ENCODE results near the gene TRAK2. TPM values are rescaled to one million over a fixed set of nuclear protein-coding genes. Genes with fewer than 3 reads are reported as not detected.

Gene TRAK2
- polyA plus RNA-seq, 1 of the 3 experiments (the other 2 are of a cell fraction): 10.4 TPM

- POLR2A ChIA-PET: no interaction called here
- CTCF ChIA-PET: no interaction called here
- Histone ChIP-seq H3K9ac (no peak overlapping the region), H3K4me2 (no peak overlapping the region), H3K27me3 (ENCODE audit: insufficient read depth) (no peaks in the 10 kb centered on the region), H3K4me3 (ENCODE audit: low read depth in 2 of 2, low read length in 1 of 2) (no peak overlapping the region), H3K4me1 (ENCODE audit: control insufficient read depth in 1 of 2, insufficient read depth in 2 of 2, low read depth in 1 of 2, low read length in 1 of 2) (no peaks in the 10 kb centered on the region), H3K27ac (ENCODE audit: low read depth in 2 of 2, low read length in 1 of 2) (no peak overlapping the region), H3K9me2 (no peaks in the 10 kb centered on the region), H3K36me3 (replicated peaks in 1 of 2; ENCODE audit: control insufficient read depth in 1 of 2, insufficient read depth in 2 of 2, low read length in 1 of 2) (peaks cover 0 to under 1% of the 10 kb centered on the region in 2 experiments), H4K20me1 (ENCODE audit: insufficient read depth) (no peaks in the 10 kb centered on the region), H3K79me2 (ENCODE audit: insufficient read depth) (no peaks in the 10 kb centered on the region), H3F3A (replicated peaks; ENCODE audit: insufficient read depth) (no peaks in the 10 kb centered on the region), H2AFZ (ENCODE audit: low read depth) (no peak overlapping the region), H3K9me3 (no peaks in the 10 kb centered on the region)
- no peak for TF ChIP-seq TCF12 (IDR thresholded peaks at IDR 0.05)
- TF ChIP-seq CHD2 (IDR thresholded peaks at IDR 0.05; ENCODE audit: low read length, partially characterized antibody): no peak
- TF ChIP-seq EZH2phosphoT487 (IDR thresholded peaks at IDR 0.05; ENCODE audit: borderline replicate concordance, low read depth): no peak
- TF ChIP-seq RXRA (IDR thresholded peaks at IDR 0.05; ENCODE audit: borderline replicate concordance, low read depth): no peak
- no peak for TF ChIP-seq RFX5 (IDR thresholded peaks at IDR 0.05; ENCODE audit: low read length)
- no peak for TF ChIP-seq SIN3A (IDR thresholded peaks at IDR 0.05; ENCODE audit: borderline replicate concordance, low read depth, low read length)
- no peak for TF ChIP-seq FOXM1 (IDR thresholded peaks at IDR 0.05; ENCODE audit: low read depth)
- no peak for TF ChIP-seq IRF3 (IDR thresholded peaks at IDR 0.05; ENCODE audit: low read depth, low read length)
- TF ChIP-seq TEAD4 (IDR thresholded peaks at IDR 0.05; ENCODE audit: borderline replicate concordance, insufficient read depth): no peak
- TF ChIP-seq NFIC (IDR thresholded peaks at IDR 0.05; ENCODE audit: borderline replicate concordance): no peak
- no peak for TF ChIP-seq TAF1 (IDR thresholded peaks at IDR 0.05; ENCODE audit: borderline replicate concordance, low read depth, low read length)
- no peak for TF ChIP-seq POLR2AphosphoS5 (IDR thresholded peaks at IDR 0.05; ENCODE audit: low read depth, low read length)
- TF ChIP-seq RCOR1 (IDR thresholded peaks at IDR 0.05; ENCODE audit: low read length): no peak
- TF ChIP-seq GATA2 (CRISPR knock-in tag; IDR thresholded peaks at IDR 0.05): no peak
- no peak for TF ChIP-seq GABPA (IDR thresholded peaks at IDR 0.05; ENCODE audit: low read depth)
- no peak for TF ChIP-seq SMC3 (IDR thresholded peaks at IDR 0.05; ENCODE audit: low read depth, low read length)
- TF ChIP-seq USF2 (IDR thresholded peaks at IDR 0.05; ENCODE audit: borderline replicate concordance, low read depth, low read length): no peak
- TF ChIP-seq EP300 (IDR thresholded peaks at IDR 0.05; ENCODE audit: borderline replicate concordance in 1 of 2, low read depth in 1 of 2, low read length in 1 of 2): no peak
- no peak for TF ChIP-seq FOXJ3 (CRISPR knock-in tag; IDR thresholded peaks at IDR 0.05)
- DNase-seq: no peak
- 88% methylated on average over 1 of the region's 1 CpG for WGBS (ENCODE audit: low lambda C conversion rate)
Measured at GRCh38 chr2:201353116-201353515, 98.1 kb downstream of the TRAK2 start.
